Esophagus muscularis mucosa (tissue), 4 donors: ENCODE data around the gene EMSY. TPM values are rescaled to one million over a fixed set of nuclear protein-coding genes. Genes with fewer than 3 reads are reported as not detected.

Experiments
- DNase-seq: peaks from one replicate; pipeline ENCODE4 v3.0.0-alpha.2; 2017; ENCODE audit errors: extremely low spot score
- H3K27ac ChIP-seq, 4 donors: fragments of 200-600 bp; sonication (generic); replicated peaks in 1 of 4; 1 replicate in 3 of 4; 2 replicates in 1 of 4; pipeline ENCODE4 v1.5.1; 2016 to 2019; ENCODE audit warnings: mild to moderate bottlenecking in 1 of 4
- H3K27me3 ChIP-seq, 4 donors: fragments of 200-600 bp; sonication (generic); one replicate each; pipeline versions ENCODE4 v1.5.1 to v1.6.0; 2016 to 2019
- H3K36me3 ChIP-seq, 4 donors: fragments of 200-600 bp; sonication (generic); one replicate each; pipeline ENCODE4 v1.5.1; 2016 to 2019
- H3K4me1 ChIP-seq, 4 donors: fragments of 200-600 bp; sonication (generic); one replicate each; pipeline ENCODE4 v1.5.1; 2016 to 2019
- H3K4me3 ChIP-seq, 4 donors: fragments of 200-600 bp; sonication (generic); 1 replicate in 2 of 4; 2 replicates in 2 of 4; pipeline ENCODE4 v1.5.1; 2016 to 2019; ENCODE audit warnings: mild to moderate bottlenecking in 4 of 4, moderate library complexity in 1 of 4
- H3K9me3 ChIP-seq, 4 donors: fragments of 200-600 bp; sonication (generic); 1 replicate in 3 of 4; 2 replicates in 1 of 4; pipeline ENCODE4 v1.5.1; 2016 to 2019
- CTCF ChIP-seq, 3 experiments: fragments of 200-600 bp in 2 of 3; fragments of 450-650 bp in 1 of 3; sonication (generic) in 2 of 3; IDR thresholded peaks; one replicate each; pipeline ENCODE4 v1.5.1; 2017 to 2019; ENCODE audit warnings: antibody characterized with exemption in 3 of 3, mild to moderate bottlenecking in 2 of 3, moderate library complexity in 1 of 3
- EP300 ChIP-seq: sonication (generic); formaldehyde crosslinking; IDR thresholded peaks from one replicate; pipeline ENCODE4 v1.6.1; 2017; ENCODE audit warnings: antibody characterized with exemption
- POLR2A ChIP-seq: fragments of 450-650 bp; IDR thresholded peaks from one replicate; pipeline ENCODE4 v1.6.1; 2017; ENCODE audit warnings: antibody characterized with exemption, moderate library complexity, mild to moderate bottlenecking, low read depth
- POLR2AphosphoS5 ChIP-seq, 2 donors: sonication (generic); formaldehyde crosslinking; IDR thresholded peaks; one replicate each; pipeline ENCODE4 v1.6.1; 2017; ENCODE audit warnings: antibody characterized with exemption in 2 of 2
- WGBS: methylation state at CpG from one replicate; pipeline ENCODE4 v1.1.5; 2018; 5-methylcytosine and 5-hydroxymethylcytosine counted together
- intact Hi-C: fragments of 100-400 bp; cut with DNase I; formaldehyde crosslinking; loops from one replicate; pipeline ENCODE4 v1.15.1; 2023
- total RNA-seq, 4 donors: library from RNA; depleted of rRNA; stranded (reverse); fragments of >200 nt; gene quantifications; one replicate each; pipeline versions ENCODE4 v1.1.0 to v1.2.1, GENCODE V29; 2016

Gene EMSY
- total RNA-seq, 4 donors from 2014 or later, result 17.1 to 34.6 (median 27.6) TPM

- TF ChIP-seq POLR2A (no peak), POLR2AphosphoS5 (IDR thresholded peaks at IDR 0.05) (peak in 1 of 2 donors; percentile 16), EP300 (no peak), CTCF (IDR thresholded peaks at IDR 0.05) (peak; percentile 23 to 36 (median 36))
- 55% methylated on average over 6 of the region's 6 CpGs for WGBS
- peaks cover 18 to 24% (median 21%) of the 10 kb centered on the region in 4 donors for H3K4me1 ChIP-seq
- intact Hi-C loops, result no loop called here
- DNase-seq, result no peak
- no peaks in the 10 kb centered on the region for H3K36me3 ChIP-seq
- H3K9me3 ChIP-seq, result no peaks in the 10 kb centered on the region
- H3K4me3 ChIP-seq, result no peak overlapping the region
- H3K27ac ChIP-seq, result no peak overlapping the region
- H3K27me3 ChIP-seq, result no peaks in the 10 kb centered on the region
These were observed 153.6 kb downstream of the EMSY start for GRCh38 chr11:76598426-76598839.

- Histone ChIP-seq H3K27me3 (no peaks in the 10 kb centered on the region), H3K36me3 (no peaks in the 10 kb centered on the region), H3K27ac (no peak overlapping the region), H3K9me3 (no peaks in the 10 kb centered on the region), H3K4me1 (peaks cover 27 to 33% (median 30%) of the 10 kb centered on the region in 4 donors), H3K4me3 (no peak overlapping the region)
- intact Hi-C loops, result loop anchor here (10.0 kb wide), 1 partner anchor 75 kb away; the partner anchor contains the start of gene LRRC32
- DNase-seq, result peak; percentile 87
- TF ChIP-seq POLR2AphosphoS5 (IDR thresholded peaks at IDR 0.05) (no peak), EP300 (no peak), POLR2A (no peak), CTCF (IDR thresholded peaks at IDR 0.05) (no peak)
- 87% methylated on average over 11 of the region's 18 CpGs for WGBS
These were observed 154.5 kb downstream of the EMSY start for GRCh38 chr11:76599041-76600013.

GRCh38 chr11:76600124-76600655 lies 155.4 kb downstream of the EMSY start:
- no peak overlapping the region for H3K4me3 ChIP-seq
- H3K36me3 ChIP-seq, result no peaks in the 10 kb centered on the region
- DNase-seq, result peak; percentile 57
- H3K9me3 ChIP-seq, result no peaks in the 10 kb centered on the region
- H3K4me1 ChIP-seq, result peaks cover 36 to 41% (median 39%) of the 10 kb centered on the region in 4 donors
- 93% methylated on average over 10 of the region's 10 CpGs for WGBS
- no peaks in the 10 kb centered on the region for H3K27me3 ChIP-seq
- intact Hi-C loops, result loop anchor here (10.0 kb wide), 1 partner anchor 75 kb away; the partner anchor contains the start of gene LRRC32
- TF ChIP-seq EP300 (no peak), POLR2A (no peak), CTCF (IDR thresholded peaks at IDR 0.05) (no peak), POLR2AphosphoS5 (IDR thresholded peaks at IDR 0.05) (no peak)
- H3K27ac ChIP-seq, result no peak overlapping the region

GRCh38 chr11:76601272-76601671 lies 156.5 kb downstream of the EMSY start:
- no peaks in the 10 kb centered on the region for H3K27me3 ChIP-seq
- H3K27ac ChIP-seq, result peak overlapping the region in 1 of 4 donors; percentile 62
- peaks cover 46 to 52% (median 49%) of the 10 kb centered on the region in 4 donors for H3K4me1 ChIP-seq
- WGBS, result 79% methylated on average over 4 of the region's 7 CpGs
- no peaks in the 10 kb centered on the region for H3K9me3 ChIP-seq
- no peak for TF ChIP-seq EP300
- TF ChIP-seq CTCF (IDR thresholded peaks at IDR 0.05), result no peak
- no peak for TF ChIP-seq POLR2A
- no peak for TF ChIP-seq POLR2AphosphoS5 (IDR thresholded peaks at IDR 0.05)
- DNase-seq, result no peak
- no peaks in the 10 kb centered on the region for H3K36me3 ChIP-seq
- intact Hi-C loops, result loop anchor here (10.0 kb wide), 1 partner anchor 74 kb away; the partner anchor contains the start of gene LRRC32
- no peak overlapping the region for H3K4me3 ChIP-seq
